GM12878 (cell line): ENCODE data around the gene CCDC187. TPM values are rescaled to one million over a fixed set of nuclear protein-coding genes. Genes with fewer than 3 reads are reported as not detected.

Experiments
- ATAC-seq: fragments of 200-7000 bp; cut with Tn5 transposase; 3 replicates; pipeline ENCODE4 v1.9.1; 2020; ENCODE audit warnings: mild to moderate bottlenecking, moderate library complexity
- BruUV-seq: library from RNA; stranded (reverse); fragments of 400-500 nt; replicated peaks from 2 replicates; lab custom pipeline; 2021; lab: Mats Ljungman, UMichigan
- CTCF ChIA-PET: fragments of 300-600 bp; sonication (Branson Sonifier 250); formaldehyde crosslinking; extraction: SDS; loops from one replicate; lab custom pipeline; 2021; ENCODE audit warnings: inconsistent platforms; lab: Yijun Ruan, JAX
- POLR2A ChIA-PET: fragments of 350-600 bp; formaldehyde crosslinking; extraction: SDS; loops from one replicate; lab custom pipeline; 2021; ENCODE audit warnings: inconsistent platforms; lab: Charles Lee
- RAD21 ChIA-PET: fragments of 300-600 bp; sonication (Branson Sonifier 250); formaldehyde crosslinking; loops from one replicate; lab custom pipeline; 2023; ENCODE audit warnings: antibody characterized with exemption; ENCODE audit not compliant: unreplicated experiment; lab: Charles Lee
- SMC1A ChIA-PET: fragments of 300-600 bp; sonication (Branson Sonifier 250); formaldehyde crosslinking; loops from one replicate; lab custom pipeline; 2023; ENCODE audit not compliant: unreplicated experiment, uncharacterized antibody; lab: Charles Lee
- DNase-seq: peaks from one replicate; pipeline ENCODE4 v3.0.0-alpha.2; 2011; ENCODE audit warnings: low read depth, low spot score
- FAIRE-seq: peaks from 3 replicates; lab custom pipeline; 2011; peaks lifted over from hg19 to GRCh38; lab: Jason Lieb, UNC
- H2AFZ ChIP-seq: 2 replicates; pipeline ENCODE4 v1.6.0; 2011; ENCODE audit warnings: low read depth, low read length, control low read depth; ENCODE audit not compliant: control insufficient read depth
- H3K27ac ChIP-seq: 2 replicates; pipeline ENCODE4 v1.5.1; 2011; ENCODE audit warnings: control low read depth; ENCODE audit not compliant: control insufficient read depth, insufficient read depth
- H3K27me3 ChIP-seq, 2 experiments: replicated peaks in 1 of 2; 2 replicates each; pipeline versions ENCODE4 v1.6.0 to v1.6.1; 2011; ENCODE audit warnings: low read length in 1 of 2; ENCODE audit not compliant: control insufficient read depth in 2 of 2, insufficient read depth in 2 of 2
- H3K36me3 ChIP-seq, 2 experiments: 2 replicates each; pipeline ENCODE4 v1.5.1; 2011; ENCODE audit warnings: low read length in 1 of 2; ENCODE audit not compliant: control insufficient read depth in 2 of 2, insufficient read depth in 2 of 2
- H3K4me1 ChIP-seq: 2 replicates; pipeline ENCODE4 v1.6.1; 2011; ENCODE audit warnings: mild to moderate bottlenecking, low read length, moderate library complexity, mixed read lengths; ENCODE audit not compliant: control insufficient read depth, insufficient read depth
- H3K4me2 ChIP-seq: 2 replicates; pipeline ENCODE4 v1.6.0; 2011; ENCODE audit warnings: control low read depth; ENCODE audit not compliant: control insufficient read depth, insufficient read depth
- H3K4me3 ChIP-seq: fragments of 200-600 bp; sonication (generic); 2 replicates; pipeline ENCODE4 v1.5.1; 2016
- H3K79me2 ChIP-seq: 2 replicates; pipeline ENCODE4 v1.6.0; 2011; ENCODE audit warnings: low read length; ENCODE audit not compliant: control insufficient read depth, insufficient read depth
- H3K9ac ChIP-seq: 2 replicates; pipeline ENCODE4 v1.8.0; 2011; ENCODE audit warnings: low read length, control low read depth, mixed read lengths; ENCODE audit not compliant: control insufficient read depth, insufficient read depth
- H3K9me3 ChIP-seq: replicated peaks from 3 replicates; pipeline ENCODE4 v1.5.1; 2011; ENCODE audit warnings: mild to moderate bottlenecking, low read length; ENCODE audit not compliant: control insufficient read depth, insufficient read depth
- H4K20me1 ChIP-seq: 2 replicates; pipeline ENCODE4 v1.6.0; 2011; ENCODE audit not compliant: control insufficient read depth, insufficient read depth
- DPF2 ChIP-seq: fragments of 450-650 bp; IDR thresholded peaks from 2 replicates; pipeline ENCODE4 v1.6.1; 2017; ENCODE audit warnings: mild to moderate bottlenecking
- ELK1 ChIP-seq: IDR thresholded peaks from 2 replicates; pipeline ENCODE4 v1.6.1; 2012; ENCODE audit warnings: low read depth, low read length, improper control_type of control experiment
- HDAC2 ChIP-seq: fragments of 200-600 bp; sonication (generic); IDR thresholded peaks from 2 replicates; pipeline ENCODE4 v1.6.1; 2017
- JUNB ChIP-seq: IDR thresholded peaks from 2 replicates; pipeline ENCODE4 v1.6.1; 2016; ENCODE audit warnings: antibody characterized with exemption, mild to moderate bottlenecking
- KAT2A ChIP-seq: conservative IDR thresholded peaks from 2 replicates; pipeline ENCODE4 v1.6.1; 2011; ENCODE audit warnings: low read depth, low read length; ENCODE audit not compliant: control insufficient read depth
- NFIC ChIP-seq: IDR thresholded peaks from 2 replicates; pipeline ENCODE4 v1.6.1; 2012; ENCODE audit warnings: low read depth, mild to moderate bottlenecking, inconsistent platforms, low read length, moderate library complexity
- NR2C1 ChIP-seq: fragments of 450-650 bp; IDR thresholded peaks from 2 replicates; pipeline ENCODE4 v1.6.1; 2017; ENCODE audit warnings: antibody characterized with exemption, mild to moderate bottlenecking, moderate library complexity
- NR2F1 ChIP-seq: fragments of 450-650 bp; conservative IDR thresholded peaks from 2 replicates; pipeline ENCODE4 v1.6.1; 2017; ENCODE audit warnings: mild to moderate bottlenecking
- POLR2A ChIP-seq: IDR thresholded peaks from 2 replicates; pipeline ENCODE4 v1.6.1; 2011; ENCODE audit warnings: low read depth, mild to moderate bottlenecking, low read length
- STAT3 ChIP-seq: IDR thresholded peaks from 2 replicates; pipeline ENCODE4 v1.6.1; 2011; ENCODE audit warnings: low read depth, low read length, improper control_type of control experiment
- TBL1XR1 ChIP-seq: IDR thresholded peaks from 2 replicates; pipeline ENCODE4 v1.6.1; 2012; ENCODE audit warnings: low read depth, low read length, improper control_type of control experiment
- WRNIP1 ChIP-seq: IDR thresholded peaks from 2 replicates; pipeline ENCODE4 v1.6.1; 2011; ENCODE audit warnings: low read depth, low read length, improper control_type of control experiment, borderline replicate concordance
- ZNF622 ChIP-seq: fragments of 450-650 bp; IDR thresholded peaks from 2 replicates; pipeline ENCODE4 v1.6.1; 2017; ENCODE audit warnings: mild to moderate bottlenecking, inconsistent platforms
- WGBS: methylation state at CpG from one replicate; pipeline ENCODE4 v1.1.6; 2016; ENCODE audit warnings: low lambda C conversion rate; ENCODE audit not compliant: insufficient replicate concordance, insufficient coverage; ENCODE audit errors: missing lambda C conversion rate; 5-methylcytosine and 5-hydroxymethylcytosine counted together
- in situ Hi-C: fragments of 300-500 bp; cut with MboI; formaldehyde crosslinking; loops from 9 replicates; pipeline ENCODE4 v1.14.3; 2018; ENCODE audit warnings: mixed read lengths
- intact Hi-C: fragments of 100-400 bp; cut with micrococcal nuclease; formaldehyde crosslinking; loops from one replicate; pipeline ENCODE4 v1.14.2; 2022; ENCODE audit not compliant: unreplicated experiment
- polyA plus RNA-seq, 11 experiments: library from polyadenylated mRNA; depleted of rRNA in 4 of 11; unstranded in 6 of 11; stranded (reverse) in 5 of 11; fragments of >200 nt; fragmentation: Nextera tagmentation in 4 of 11; fragmentation: Illumina TruSeq in 1 of 11; extraction: Ambion mirVana in 4 of 11; extraction: Trizol in 1 of 11; gene quantifications; 1 replicate in 1 of 11; 2 replicates in 10 of 11; pipeline versions ENCODE4 v1.2.1 to v1.2.3, GENCODE V29; 2011 to 2016; ENCODE audit warnings: inconsistent platforms in 2 of 11, missing spikeins in 2 of 11, low read depth in 1 of 11
- total RNA-seq, 4 experiments: library from RNA; depleted of rRNA in 3 of 4; stranded (reverse); fragments of >200 nt in 3 of 4; fragmentation: Illumina TruSeq in 1 of 4; extraction: Trizol in 1 of 4; gene quantifications; 2 replicates each; pipeline versions ENCODE4 v1.2.1 to v1.2.3, GENCODE V29; 2013 to 2021
- TF ChIP-seq, protein P1 (sequence below): fragments of 450-650 bp; IDR thresholded peaks from 2 replicates; pipeline ENCODE4 v1.6.1; 2017; ENCODE audit warnings: mild to moderate bottlenecking, moderate library complexity
- TF ChIP-seq, protein P2 (sequence below): fragments of 150-350 bp; IDR thresholded peaks from 2 replicates; pipeline ENCODE4 v1.6.1; 2016; ENCODE audit warnings: low read depth, low read length
- TF ChIP-seq, protein P3 (sequence below): fragments of 450-650 bp; IDR thresholded peaks from 2 replicates; pipeline ENCODE4 v1.6.1; 2017; ENCODE audit warnings: antibody characterized with exemption, mild to moderate bottlenecking, moderate library complexity

Gene CCDC187
- total and polyA plus RNA-seq, 10 of the 15 experiments (the other 5 are each of a cell fraction or from before 2014, with no cell fraction given), result 0.04 to 0.23 (median 0.04) TPM; not detected in 7

- POLR2A ChIA-PET, result no interaction called here
- no peak overlapping the region for H3K9ac ChIP-seq
- ATAC-seq, result no peak
- TF ChIP-seq NR2F1 (no peak), STAT3 (no peak), TBL1XR1 (no peak), ZNF622 (no peak), DPF2 (no peak), WRNIP1 (no peak), KAT2A (no peak), HDAC2 (no peak), NR2C1 (no peak), ELK1 (no peak), NFIC (no peak), POLR2A (no peak), JUNB (no peak)
- TF ChIP-seq, protein P1, sequence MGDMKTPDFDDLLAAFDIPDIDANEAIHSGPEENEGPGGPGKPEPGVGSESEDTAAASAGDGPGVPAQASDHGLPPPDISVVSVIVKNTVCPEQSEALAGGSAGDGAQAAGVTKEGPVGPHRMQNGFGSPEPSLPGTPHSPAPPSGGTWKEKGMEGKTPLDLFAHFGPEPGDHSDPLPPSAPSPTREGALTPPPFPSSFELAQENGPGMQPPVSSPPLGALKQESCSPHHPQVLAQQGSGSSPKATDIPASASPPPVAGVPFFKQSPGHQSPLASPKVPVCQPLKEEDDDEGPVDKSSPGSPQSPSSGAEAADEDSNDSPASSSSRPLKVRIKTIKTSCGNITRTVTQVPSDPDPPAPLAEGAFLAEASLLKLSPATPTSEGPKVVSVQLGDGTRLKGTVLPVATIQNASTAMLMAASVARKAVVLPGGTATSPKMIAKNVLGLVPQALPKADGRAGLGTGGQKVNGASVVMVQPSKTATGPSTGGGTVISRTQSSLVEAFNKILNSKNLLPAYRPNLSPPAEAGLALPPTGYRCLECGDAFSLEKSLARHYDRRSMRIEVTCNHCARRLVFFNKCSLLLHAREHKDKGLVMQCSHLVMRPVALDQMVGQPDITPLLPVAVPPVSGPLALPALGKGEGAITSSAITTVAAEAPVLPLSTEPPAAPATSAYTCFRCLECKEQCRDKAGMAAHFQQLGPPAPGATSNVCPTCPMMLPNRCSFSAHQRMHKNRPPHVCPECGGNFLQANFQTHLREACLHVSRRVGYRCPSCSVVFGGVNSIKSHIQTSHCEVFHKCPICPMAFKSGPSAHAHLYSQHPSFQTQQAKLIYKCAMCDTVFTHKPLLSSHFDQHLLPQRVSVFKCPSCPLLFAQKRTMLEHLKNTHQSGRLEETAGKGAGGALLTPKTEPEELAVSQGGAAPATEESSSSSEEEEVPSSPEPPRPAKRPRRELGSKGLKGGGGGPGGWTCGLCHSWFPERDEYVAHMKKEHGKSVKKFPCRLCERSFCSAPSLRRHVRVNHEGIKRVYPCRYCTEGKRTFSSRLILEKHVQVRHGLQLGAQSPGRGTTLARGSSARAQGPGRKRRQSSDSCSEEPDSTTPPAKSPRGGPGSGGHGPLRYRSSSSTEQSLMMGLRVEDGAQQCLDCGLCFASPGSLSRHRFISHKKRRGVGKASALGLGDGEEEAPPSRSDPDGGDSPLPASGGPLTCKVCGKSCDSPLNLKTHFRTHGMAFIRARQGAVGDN, result no peak
- TF ChIP-seq, protein P2, sequence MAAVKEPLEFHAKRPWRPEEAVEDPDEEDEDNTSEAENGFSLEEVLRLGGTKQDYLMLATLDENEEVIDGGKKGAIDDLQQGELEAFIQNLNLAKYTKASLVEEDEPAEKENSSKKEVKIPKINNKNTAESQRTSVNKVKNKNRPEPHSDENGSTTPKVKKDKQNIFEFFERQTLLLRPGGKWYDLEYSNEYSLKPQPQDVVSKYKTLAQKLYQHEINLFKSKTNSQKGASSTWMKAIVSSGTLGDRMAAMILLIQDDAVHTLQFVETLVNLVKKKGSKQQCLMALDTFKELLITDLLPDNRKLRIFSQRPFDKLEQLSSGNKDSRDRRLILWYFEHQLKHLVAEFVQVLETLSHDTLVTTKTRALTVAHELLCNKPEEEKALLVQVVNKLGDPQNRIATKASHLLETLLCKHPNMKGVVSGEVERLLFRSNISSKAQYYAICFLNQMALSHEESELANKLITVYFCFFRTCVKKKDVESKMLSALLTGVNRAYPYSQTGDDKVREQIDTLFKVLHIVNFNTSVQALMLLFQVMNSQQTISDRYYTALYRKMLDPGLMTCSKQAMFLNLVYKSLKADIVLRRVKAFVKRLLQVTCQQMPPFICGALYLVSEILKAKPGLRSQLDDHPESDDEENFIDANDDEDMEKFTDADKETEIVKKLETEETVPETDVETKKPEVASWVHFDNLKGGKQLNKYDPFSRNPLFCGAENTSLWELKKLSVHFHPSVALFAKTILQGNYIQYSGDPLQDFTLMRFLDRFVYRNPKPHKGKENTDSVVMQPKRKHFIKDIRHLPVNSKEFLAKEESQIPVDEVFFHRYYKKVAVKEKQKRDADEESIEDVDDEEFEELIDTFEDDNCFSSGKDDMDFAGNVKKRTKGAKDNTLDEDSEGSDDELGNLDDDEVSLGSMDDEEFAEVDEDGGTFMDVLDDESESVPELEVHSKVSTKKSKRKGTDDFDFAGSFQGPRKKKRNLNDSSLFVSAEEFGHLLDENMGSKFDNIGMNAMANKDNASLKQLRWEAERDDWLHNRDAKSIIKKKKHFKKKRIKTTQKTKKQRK, result no peak
- TF ChIP-seq, protein P3, sequence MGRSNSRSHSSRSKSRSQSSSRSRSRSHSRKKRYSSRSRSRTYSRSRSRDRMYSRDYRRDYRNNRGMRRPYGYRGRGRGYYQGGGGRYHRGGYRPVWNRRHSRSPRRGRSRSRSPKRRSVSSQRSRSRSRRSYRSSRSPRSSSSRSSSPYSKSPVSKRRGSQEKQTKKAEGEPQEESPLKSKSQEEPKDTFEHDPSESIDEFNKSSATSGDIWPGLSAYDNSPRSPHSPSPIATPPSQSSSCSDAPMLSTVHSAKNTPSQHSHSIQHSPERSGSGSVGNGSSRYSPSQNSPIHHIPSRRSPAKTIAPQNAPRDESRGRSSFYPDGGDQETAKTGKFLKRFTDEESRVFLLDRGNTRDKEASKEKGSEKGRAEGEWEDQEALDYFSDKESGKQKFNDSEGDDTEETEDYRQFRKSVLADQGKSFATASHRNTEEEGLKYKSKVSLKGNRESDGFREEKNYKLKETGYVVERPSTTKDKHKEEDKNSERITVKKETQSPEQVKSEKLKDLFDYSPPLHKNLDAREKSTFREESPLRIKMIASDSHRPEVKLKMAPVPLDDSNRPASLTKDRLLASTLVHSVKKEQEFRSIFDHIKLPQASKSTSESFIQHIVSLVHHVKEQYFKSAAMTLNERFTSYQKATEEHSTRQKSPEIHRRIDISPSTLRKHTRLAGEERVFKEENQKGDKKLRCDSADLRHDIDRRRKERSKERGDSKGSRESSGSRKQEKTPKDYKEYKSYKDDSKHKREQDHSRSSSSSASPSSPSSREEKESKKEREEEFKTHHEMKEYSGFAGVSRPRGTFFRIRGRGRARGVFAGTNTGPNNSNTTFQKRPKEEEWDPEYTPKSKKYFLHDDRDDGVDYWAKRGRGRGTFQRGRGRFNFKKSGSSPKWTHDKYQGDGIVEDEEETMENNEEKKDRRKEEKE, result no peak
Measured at GRCh38 chr9:136258299-136258625, 45.6 kb downstream of the CCDC187 start.

More at GRCh38 chr9:136258299-136258625, 45.6 kb downstream of the CCDC187 start:
- SMC1A ChIA-PET, result no interaction called here
- 30% methylated on average over 11 of the region's 13 CpGs for WGBS
- FAIRE-seq, result no peak
- Histone ChIP-seq H3K9me3 (no peaks in the 10 kb centered on the region), H3K4me2 (no peak overlapping the region), H2AFZ (no peak overlapping the region), H3K36me3 (no peaks in the 10 kb centered on the region), H3K79me2 (no peaks in the 10 kb centered on the region), H3K27me3 (no peaks in the 10 kb centered on the region; a peak in 2 of 4 replicates), H3K27ac (no peak overlapping the region), H3K4me1 (no peaks in the 10 kb centered on the region), H4K20me1 (no peaks in the 10 kb centered on the region), H3K4me3 (no peak overlapping the region)
- CTCF ChIA-PET, result no interaction called here
- RAD21 ChIA-PET, result no interaction called here
- in situ Hi-C loops, result no loop called here
- BruUV-seq, result no TSS peak
- DNase-seq, result no peak
- intact Hi-C loops, result no loop called here
